DMS 273 (cell line): ENCODE measurements around the gene GPATCH8.
"Not testable (repeated sequence)": the region's sequence is repeated elsewhere in the genome, so short reads cannot be mapped to it uniquely, and the experiment has no call there.

ENCODE experiments used
- DNase-seq: peaks from one replicate; lab custom pipeline; 2025; ENCODE audit not compliant: unreplicated experiment; lab: John Stamatoyannopoulos, UW

Gene GPATCH8

DNA sequence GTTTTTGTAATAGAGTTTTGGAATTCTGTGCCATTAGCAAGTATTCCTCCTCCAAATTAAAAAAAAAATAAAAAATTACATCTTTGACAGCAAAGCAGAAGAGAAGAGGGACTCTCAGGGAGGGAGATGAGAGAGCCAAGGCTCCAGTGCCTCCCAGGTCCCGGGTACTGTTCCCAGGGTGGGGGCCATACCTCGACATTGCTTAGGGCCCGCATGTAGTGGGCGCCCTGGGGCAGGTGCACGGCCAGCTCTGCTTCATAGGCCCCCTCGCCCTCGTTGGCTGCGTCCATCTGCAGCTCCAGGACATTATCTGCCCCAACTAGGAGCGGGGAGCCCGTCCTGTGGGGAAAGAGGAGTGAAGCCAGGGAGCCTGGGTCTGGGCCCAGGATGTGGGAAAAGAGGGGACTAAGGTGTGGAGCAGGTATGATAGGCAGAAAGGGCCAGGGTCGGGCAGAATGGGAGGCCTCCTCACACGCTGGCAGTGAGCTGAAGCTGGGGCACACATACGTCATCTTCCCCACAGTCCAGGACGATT, 125.0 kb downstream of the GPATCH8 start:
- DNase-seq: no peak

DNA sequence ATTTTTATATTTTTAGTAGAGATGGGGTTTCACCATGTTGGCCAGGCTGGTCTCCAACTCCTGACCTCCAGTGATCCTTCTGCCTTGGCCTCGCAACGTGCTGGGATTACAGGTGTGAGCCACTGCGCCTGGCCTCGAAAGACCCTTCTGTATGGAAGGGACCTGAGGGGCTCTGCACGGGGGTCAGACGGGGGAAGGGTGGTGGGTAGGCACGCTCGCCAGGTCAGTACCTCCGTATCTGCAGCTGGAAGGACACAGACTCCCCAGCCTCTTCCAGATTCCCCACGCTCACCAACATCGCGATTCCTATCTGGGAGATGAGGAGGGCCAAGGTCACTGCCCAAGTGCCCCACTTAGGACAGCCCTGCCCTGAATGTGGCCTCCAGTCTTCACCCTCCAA, 126.4 kb downstream of the GPATCH8 start:
- no peak for DNase-seq

DNA sequence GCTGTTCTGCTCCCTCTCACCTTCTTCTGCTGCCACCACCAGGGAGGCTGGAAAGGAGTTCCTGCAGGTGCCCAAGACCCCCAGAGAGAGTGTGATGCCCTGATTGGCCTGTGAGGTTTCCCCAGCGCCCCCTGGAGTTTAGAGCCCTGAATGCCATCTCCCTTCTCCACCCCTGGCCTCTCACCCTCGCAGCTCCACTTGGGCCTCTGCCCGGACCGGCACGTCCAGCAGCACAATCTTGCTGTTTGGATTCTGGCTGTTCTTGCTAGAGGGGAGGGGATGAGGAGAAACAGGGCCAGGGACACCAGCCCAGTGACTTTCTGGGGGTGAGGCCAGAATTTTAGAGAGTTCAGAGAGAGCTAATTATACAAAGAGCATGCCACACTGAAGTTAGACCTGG, 127.1 kb downstream of the GPATCH8 start:
- peak; percentile 56 for DNase-seq

DNA sequence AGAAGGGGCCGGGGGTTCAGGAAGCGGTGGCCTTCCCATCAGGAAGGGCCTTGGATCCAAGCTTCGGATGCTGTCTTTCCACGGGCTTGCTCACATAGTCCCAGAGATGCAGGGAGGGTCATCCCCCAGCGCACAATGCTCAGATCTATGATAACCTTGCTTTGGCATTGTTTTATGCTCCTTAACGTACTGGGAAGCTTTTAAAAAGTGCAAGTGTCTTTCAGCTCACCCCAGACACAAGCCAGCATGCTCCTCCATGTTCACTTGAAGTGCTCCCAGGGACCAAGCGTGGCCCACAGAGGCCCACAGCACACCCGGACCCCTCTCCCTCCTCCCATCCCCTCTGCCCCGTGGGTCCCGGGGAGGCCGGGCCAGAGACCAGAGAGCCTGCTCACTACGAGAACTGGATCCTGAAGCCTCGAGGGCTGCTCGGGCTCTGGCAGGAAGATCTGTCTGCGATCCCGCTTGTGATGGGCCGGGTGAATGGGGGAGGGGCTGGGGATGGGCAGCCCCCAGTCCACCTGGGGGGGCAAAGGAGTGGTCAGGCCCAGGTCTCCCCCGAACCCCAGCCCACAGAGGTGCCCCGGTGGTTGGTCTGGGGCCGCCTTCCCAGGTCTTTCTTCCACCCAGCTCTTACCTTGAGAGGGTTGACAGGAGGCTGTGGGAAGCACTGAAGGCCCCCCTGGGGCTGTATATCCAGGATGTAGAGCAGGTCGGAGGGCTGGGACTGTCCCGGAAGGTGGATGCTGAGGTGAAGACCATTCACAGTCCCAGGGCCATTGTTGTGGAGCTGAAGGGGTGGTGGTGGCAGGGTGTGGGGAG, 127.8 kb downstream of the GPATCH8 start:
- DNase-seq: no peak

DNA sequence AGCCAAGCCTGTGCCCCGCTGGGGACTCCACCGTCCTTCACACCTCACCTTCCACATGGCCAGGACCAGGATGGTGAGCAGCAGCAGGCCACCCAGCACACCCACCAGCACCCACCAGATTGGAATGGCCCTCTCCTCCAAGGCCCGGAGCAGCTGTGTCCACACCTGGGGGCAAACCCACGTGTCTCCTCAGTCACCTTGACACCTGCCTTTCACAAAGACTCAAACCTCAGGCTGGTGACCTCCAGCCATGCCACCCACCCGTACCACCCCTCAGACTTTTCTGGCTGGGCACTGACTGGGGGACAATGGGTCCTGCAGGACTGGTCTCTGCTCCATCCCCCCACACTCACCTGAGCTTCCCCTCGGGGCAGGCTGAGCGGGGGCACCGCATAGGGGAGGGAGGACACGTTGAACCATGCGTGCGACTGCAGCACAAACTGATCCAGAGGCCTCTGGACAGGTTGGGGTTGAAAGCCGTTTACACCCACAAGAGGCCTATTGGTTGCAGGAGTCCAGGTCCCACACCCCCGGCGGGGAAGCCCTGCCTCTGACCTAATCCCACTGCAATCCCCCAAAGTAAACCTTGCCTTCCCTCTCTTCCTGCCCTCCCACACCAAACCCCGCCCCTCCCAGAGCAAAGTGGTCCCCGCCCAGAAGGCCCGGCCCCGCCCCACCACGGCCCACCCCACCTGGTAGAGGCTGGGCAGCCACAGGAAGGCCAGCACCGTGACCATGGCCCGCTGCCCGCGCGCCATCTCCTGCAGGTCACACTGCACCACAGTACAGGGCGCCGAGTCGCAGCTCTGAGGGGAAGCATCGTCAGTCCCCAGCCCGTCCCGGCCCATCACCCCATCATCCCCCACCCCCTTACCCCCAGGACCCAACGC, 128.7 kb downstream of the GPATCH8 start:
- no peak for DNase-seq

DNA sequence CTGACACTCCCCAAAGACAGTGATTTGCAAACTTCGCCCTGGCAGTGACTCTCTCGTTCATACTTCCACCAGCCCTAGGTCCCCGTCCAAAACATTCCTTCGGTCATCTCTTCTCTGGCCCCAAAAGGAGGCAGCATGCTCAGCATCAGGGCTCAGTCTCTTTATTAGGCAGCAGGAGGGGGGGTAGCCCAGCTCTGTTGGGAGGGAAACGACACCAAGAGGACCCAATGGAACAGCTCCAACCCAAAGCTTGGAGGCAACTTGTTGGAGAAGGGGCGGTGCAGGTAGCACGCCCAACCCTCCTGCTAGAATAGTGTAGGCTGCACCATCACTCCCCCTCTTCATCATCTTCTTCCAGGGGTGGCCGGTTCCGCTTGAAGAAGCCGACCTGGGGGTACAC, 131.2 kb downstream of the GPATCH8 start:
- DNase-seq: no peak

DNA sequence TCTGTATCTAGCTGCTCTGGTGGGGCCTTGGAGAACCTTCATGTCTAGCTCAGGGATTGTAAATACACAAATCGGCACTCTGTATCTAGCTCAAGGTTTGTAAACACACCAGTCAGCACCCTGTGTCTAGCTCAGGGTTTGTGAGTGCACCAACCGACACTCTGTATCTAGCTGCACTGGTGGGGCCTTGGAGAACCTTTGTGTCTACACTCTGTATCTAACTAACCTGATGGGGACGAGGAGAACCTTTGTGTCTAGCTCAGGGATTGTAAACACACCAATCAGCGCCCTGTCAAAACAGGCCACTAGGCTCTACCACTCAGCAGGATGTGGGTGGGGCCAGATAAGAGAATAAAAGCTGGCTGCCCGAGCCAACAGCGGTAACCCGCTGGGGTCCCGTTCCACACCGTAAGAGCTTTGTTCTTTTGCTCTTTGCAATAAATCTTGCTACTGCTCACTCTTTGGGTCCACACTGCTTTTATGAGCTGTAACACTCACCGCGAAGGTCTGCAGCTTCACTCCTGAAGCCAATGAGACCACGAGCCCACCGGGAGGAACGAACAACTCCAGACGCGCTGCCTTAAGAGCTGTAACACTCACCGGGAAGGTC, 133.7 kb downstream of the GPATCH8 start:
- DNase-seq: not testable (repeated sequence)

DNA sequence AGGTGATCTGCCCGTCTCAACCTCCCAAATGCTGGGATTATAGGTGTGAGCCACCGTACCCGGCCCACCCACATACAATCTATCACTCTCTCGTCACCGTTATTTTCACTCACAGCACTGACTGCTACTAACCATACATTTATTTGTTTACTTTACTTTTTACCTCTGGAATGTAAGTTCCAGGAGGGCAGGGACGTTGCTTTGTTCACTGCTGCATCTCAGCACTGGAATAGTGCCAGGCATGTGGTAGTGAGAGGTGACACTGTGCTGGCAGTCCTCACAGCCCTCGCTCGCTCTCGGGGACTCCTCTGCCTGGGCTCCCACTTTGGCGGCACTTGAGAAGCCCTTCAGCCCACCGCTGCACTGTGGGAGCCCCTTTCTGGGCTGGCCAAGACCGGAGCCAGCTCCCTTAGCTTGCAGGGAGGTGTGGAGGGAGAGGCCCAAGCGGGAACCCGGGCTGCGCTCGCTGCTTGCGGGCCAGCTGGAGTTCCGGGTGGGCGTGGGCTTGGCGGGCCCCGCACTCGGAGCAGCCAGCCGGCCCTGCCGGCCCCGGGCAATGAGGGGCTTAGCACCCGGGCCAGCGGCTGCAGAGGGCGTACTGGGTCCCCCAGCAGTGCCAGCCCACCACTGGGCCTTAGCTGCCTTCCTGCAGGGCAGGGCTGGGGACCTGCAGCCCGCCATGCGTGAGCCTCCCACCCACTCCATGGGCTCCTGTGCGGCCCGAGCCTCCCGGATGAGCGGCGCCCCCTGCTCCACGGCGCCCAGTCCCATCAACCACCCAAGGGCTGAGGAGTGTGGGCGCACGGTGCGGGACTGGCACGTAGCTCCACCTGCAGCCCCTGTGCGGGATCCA, 134.6 kb downstream of the GPATCH8 start:
- not testable (repeated sequence) for DNase-seq

DNA sequence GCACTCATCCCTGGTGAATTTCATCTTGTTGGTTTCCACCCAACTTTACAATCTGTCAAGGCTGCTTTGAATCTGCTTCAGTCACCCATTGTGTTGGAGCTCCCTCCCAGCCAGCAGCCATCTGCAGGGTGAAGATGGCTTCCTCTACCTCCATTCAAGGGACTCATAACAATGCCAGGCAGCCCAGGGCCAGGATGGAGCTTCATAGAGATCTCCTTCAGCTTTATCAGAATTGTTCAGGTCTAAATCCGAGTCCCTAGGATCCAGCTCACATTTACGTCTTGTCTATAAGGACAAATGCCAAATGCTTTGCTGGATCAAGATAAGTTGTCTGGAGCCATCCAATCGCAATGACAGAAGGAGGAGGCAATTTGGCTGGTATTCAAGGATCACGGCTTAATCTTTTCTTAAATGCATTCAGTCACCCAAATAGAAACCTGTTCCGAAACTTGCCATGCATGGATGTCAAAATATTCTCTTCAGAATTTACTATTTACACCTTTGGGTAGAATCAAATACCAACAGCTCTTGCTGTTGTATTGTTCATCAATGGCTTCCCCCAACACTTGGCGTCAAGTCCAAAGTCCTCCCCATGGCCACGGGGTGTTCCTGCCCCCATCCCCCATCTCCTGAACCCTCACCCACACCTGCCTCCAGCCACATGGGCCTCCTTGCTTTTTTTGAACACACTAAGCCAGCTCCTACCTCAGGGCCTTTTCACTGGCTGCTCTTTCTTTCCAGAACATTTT, 135.8 kb downstream of the GPATCH8 start:
- DNase-seq: peak; percentile 62

DNA sequence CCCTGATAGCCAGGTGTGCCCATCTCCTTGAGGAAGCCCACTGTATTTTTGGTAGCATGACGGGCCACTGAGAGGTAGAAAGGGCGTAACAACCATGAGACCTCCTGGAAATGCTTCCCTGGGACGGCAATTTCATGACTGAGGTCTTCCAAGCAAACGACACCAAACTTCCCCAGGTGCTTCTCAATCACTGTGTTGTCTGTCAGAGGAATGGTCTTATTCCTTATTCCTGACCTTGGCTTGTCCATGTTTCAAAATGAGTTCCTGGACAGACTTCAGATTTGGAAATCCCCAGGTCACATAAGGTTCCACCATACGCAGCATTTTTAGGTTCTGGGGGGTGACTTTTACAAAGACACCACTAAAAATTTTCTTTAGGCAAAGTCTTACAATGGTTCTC, 138.2 kb downstream of the GPATCH8 start:
- not testable (repeated sequence) for DNase-seq

DNA sequence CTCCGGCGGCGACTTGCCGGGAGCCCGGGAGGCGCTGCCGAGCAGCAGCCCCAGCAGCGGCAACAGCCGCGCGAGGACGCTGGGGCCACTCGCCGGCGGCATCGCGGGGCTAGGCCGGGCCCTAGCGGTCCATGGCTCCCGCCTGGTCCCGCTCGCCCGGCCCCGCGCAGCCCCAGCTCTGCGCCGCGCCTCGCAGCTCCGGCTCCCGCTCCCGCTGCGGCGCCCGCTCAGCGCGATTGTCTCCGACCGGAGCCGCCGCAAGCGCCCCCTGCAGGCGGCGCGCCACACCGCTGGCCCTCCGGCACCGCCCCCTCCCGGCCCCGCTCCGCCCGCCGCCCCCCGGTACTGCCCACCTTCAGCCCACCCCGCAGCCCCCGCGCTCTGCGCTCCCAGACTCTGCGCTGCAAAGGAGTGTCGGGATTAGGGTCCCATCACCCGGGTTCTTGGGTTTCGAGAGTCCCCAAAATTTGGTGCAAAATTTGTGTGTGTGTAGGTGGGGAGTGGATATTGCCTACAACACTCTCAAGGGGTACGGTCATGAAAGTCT, 139.5 kb downstream of the GPATCH8 start, which contains the start of gene FAM171A2:
Gene FAM171A2, minus strand, starts transcription at position 241 of the 547 bp plus-strand sequence. Its CDS starts 139 bp downstream, at position 102.
- DNase-seq: peak; percentile 90

DNA sequence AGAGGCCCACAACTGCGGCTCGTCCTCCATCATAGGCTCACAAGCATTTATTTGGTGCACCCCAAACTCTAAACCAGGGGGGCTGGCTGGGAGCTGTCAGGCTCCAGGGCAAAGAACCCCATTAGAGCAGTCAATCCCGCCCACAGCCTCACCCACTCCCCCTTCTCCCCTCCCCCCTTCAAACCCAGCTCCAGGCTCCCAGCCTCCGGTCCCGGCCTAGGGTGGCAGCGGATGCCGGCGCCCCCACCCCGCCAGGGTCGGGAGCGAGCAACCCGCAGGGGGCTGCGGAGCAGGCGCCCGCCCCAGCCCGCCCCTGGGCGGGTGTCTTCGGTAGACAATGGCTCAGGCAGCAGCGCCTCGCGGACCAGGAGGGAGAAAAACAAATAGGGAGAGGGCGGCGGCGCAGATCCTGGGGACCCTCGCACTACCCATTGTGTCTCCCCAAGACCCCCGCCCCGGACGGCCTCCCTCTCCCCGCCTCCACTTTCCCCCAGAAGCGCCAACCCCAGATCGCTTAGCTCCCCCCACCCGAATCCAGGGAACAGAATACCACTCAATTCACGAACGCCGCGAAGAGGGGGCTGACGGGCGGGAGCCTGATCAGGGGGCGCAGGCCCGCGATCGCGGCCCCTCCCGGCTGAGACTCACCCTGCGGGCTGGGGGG, 140.1 kb downstream of the GPATCH8 start:
- DNase-seq: peak; percentile 71

DNA sequence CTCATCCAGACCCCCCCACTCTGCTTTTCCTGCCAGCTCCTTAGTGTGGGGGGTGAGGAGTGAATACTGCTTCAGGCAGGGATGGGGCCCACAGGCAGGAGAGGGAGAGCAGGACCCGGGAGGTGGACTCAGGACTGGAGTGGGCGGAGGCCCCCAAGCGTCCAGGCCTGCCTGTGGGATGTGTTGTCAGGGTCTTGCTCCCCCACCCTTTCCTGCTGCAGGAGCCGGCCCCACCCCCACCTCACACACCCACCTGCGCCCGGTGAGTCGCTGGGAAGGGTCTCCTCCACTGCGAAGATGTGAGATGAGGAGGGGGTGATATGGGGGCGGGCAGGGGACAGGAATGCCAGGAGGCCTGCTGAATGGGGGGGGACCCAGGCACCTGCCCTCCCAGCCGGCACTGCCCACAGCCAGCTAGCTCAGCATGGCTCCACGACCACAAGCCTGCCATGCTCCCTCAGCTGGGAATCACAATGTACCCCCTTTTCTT, 140.7 kb downstream of the GPATCH8 start:
- DNase-seq: no peak

DNA sequence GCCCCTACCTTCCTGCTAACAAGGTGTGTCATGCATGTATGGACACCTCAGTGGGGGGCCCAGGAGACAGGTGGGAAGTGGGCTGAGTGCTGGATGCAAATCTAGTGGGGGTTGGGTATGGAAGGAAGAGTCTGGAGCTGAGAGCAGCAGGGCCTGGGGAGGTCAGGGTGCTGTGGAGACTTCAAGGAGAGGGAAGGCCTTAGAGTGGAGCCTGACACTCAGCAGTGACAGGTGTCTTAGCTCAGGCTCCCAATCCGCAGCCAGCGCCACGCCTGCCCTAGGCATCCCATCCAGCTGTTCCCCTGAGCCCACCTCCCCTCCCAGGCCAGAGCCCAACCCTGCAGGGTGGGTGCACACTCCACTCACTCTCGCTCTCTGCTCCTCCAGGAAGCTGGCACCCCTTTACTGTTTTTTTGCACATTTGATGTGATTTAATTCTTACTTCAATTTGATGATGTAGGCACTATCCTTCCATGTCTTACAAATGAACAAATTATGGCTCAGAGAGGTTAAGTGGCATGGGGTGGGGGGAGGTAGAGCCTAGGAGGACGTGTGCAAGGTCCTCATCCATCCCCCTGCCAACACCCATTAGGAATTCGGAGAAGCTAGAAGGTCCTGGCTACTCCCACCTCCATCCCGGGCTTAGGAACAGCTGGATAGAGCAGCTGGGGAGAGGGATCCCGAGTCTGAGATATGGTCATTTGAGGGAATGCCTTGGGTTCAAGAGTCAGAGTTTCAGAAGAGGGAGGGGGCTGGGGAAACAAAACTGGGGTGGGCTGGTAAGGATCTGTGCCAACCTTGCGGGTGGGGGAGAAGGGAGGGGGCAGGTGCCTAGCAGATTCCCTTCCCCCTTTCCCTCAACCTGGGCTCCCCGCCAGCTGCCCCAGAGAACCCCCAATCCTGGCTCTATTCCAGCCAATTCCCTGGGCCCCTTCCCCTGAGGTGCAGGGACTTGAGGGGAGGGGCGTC, 141.6 kb downstream of the GPATCH8 start:
- peak; percentile 68 for DNase-seq

DNA sequence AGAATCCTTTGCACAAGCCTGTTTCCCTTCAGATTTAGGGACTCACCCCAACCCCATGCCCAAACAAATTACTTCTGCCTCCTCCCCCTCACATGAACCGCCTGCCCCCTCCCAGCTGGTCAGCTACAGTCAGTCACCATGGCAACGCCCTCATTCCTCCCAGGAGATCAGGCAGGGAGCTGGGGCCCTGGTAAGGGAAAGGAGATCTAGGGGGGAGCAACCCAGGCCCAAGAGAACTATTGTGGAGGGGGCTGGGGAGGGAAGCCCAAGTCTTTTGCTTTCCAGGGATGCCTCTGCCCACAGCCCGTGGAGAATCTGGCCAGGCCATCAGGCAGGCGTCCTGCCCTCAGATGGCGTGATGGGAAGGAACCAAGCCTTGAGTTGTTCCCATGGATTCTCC, 142.4 kb downstream of the GPATCH8 start:
- peak; percentile 67 for DNase-seq

DNA sequence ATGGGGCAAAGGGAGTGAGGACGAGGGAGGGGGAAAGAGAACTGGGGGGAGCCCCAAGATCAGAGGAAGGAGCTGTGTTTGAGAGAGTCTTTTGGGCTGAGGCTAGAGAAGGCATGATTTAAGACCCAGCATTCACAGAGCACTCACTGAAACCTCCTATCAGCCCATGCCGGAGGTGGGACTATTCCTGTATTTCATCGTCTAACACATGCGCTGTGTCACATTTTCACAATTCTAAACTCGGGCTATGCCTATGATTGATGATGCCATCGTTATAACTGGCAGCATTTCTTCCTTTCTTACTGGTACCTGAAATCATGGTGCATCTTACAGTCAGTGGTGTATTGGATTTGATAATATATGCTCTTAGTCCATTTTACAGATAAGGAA, 143.1 kb downstream of the GPATCH8 start:
- no peak for DNase-seq

DNA sequence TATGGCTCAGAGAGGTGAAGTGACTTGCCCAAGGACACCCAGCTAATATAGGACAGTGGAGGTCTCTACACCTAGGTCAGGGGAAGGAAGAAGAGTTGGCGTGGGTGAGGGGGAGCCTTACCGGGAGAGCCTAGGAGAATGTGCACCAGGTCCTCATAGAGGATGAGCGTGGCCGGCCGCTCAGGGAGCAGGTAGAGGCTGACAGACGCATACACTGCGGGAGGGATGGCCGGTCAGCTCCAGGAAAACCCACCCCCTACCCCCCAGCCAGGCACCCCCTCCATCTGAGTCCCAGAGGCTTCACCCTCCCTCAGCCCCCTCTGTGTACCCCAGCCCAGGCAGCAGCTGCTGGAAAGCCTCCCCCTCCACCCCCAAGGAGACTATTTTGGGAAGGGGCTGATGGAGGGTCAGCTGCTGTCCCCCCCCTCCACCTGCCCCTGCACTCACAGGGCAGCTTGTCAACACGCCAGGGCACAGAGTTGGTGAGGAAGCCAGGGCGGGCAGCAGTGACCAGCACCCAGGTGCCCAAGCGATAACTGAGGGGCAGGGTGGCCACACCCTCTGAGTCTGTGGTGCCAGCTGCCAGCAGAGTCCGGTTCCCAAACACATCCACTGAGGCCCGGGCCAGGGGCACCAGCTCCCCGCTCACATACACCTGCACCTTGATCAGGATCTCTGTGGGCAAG, 143.6 kb downstream of the GPATCH8 start:
- no peak for DNase-seq
